Lower leg skin (tissue), 3 donors: ENCODE data around the gene PSME3.

Source experiments
- CTCF ChIP-seq, 3 donors: fragments of 450-650 bp; IDR thresholded peaks; one replicate each; pipeline ENCODE4 v1.5.1; 2016; ENCODE audit warnings: antibody characterized with exemption in 3 of 3, mild to moderate bottlenecking in 3 of 3, moderate library complexity in 2 of 3
- POLR2A ChIP-seq, 2 donors: fragments of 450-650 bp; IDR thresholded peaks; one replicate each; pipeline ENCODE4 v1.6.1; 2016 to 2017; ENCODE audit warnings: antibody characterized with exemption in 2 of 2, mild to moderate bottlenecking in 1 of 2, moderate library complexity in 1 of 2

GRCh38 chr17:42814633-42815399 lies 18.4 kb upstream of the PSME3 start:
- TF ChIP-seq CTCF (IDR thresholded peaks at IDR 0.05): no peak
- TF ChIP-seq POLR2A (IDR thresholded peaks at IDR 0.05): no peak
